CD4-positive, CD25-positive, alpha-beta regulatory T cell (primary cell): ENCODE results near the gene MUC7. TPM values are rescaled to one million over a fixed set of nuclear protein-coding genes. Genes with fewer than 3 reads are reported as not detected.
A peak's percentile ranks its signal among the peaks of the same experiment; 100 is the strongest.
"Not testable (repeated sequence)": the region's sequence is repeated elsewhere in the genome, so short reads cannot be mapped to it uniquely, and the experiment has no call there.

Source experiments
- ATAC-seq, 2 donors: fragments of 150-1000 bp; cut with Tn5 transposase; one replicate each; pipeline ENCODE4 v1.10.0; 2021; ENCODE audit warnings: low read depth in 2 of 2, moderate number of reproducible peaks in 2 of 2, moderate library complexity in 1 of 2
- DNase-seq, 3 donors: peaks; one replicate each; pipeline versions ENCODE4 v3.0.0 to v3.0.0-alpha.2; 2012 to 2022; ENCODE audit warnings: mixed read lengths in 1 of 3
- H3K27ac ChIP-seq: one replicate; pipeline ENCODE4 v1.7.0; 2013; ENCODE audit warnings: mild to moderate bottlenecking, low read length; ENCODE audit not compliant: insufficient read depth, poor library complexity, severe bottlenecking
- H3K27me3 ChIP-seq: one replicate; pipeline ENCODE4 v1.7.0; 2013; ENCODE audit warnings: low read length; ENCODE audit not compliant: control insufficient read depth, insufficient read depth
- H3K36me3 ChIP-seq: one replicate; pipeline ENCODE4 v1.7.0; 2013; ENCODE audit warnings: mild to moderate bottlenecking, low read length, moderate library complexity; ENCODE audit not compliant: control insufficient read depth, insufficient read depth
- H3K4me1 ChIP-seq: 2 replicates; pipeline ENCODE4 v1.7.0; 2013; ENCODE audit warnings: mild to moderate bottlenecking, low read length; ENCODE audit not compliant: insufficient read depth, control insufficient read depth, poor library complexity, severe bottlenecking
- H3K4me3 ChIP-seq: one replicate; pipeline ENCODE4 v1.7.0; 2013; ENCODE audit warnings: low read depth, mild to moderate bottlenecking, low read length, moderate library complexity
- H3K9me3 ChIP-seq, 2 experiments: 1 replicate in 1 of 2; 2 replicates in 1 of 2; pipeline ENCODE4 v1.7.0; 2013; ENCODE audit warnings: low read length in 2 of 2, mild to moderate bottlenecking in 1 of 2, moderate library complexity in 1 of 2; ENCODE audit not compliant: control insufficient read depth in 2 of 2
- H3K27ac Mint-ChIP-seq, 3 donors: one replicate each; pipeline ENCODE4 v1.8.0; 2020 to 2022; ENCODE audit warnings: mild to moderate bottlenecking in 3 of 3, mixed read lengths in 3 of 3, moderate library complexity in 2 of 3
- H3K27me3 Mint-ChIP-seq: one replicate; pipeline ENCODE4 v1.8.0; 2022; ENCODE audit warnings: mild to moderate bottlenecking, mixed read lengths
- H3K36me3 Mint-ChIP-seq: one replicate; pipeline ENCODE4 v1.8.0; 2020; ENCODE audit warnings: mixed read lengths
- H3K4me1 Mint-ChIP-seq, 4 donors: one replicate each; pipeline ENCODE4 v1.8.0; 2020 to 2022; ENCODE audit warnings: mixed read lengths in 4 of 4, mild to moderate bottlenecking in 1 of 4
- H3K4me3 Mint-ChIP-seq, 4 donors: one replicate each; pipeline ENCODE4 v1.8.0; 2020 to 2022; ENCODE audit warnings: mild to moderate bottlenecking in 4 of 4, mixed read lengths in 4 of 4, moderate library complexity in 3 of 4
- H3K9me3 Mint-ChIP-seq, 7 donors: one replicate each; pipeline ENCODE4 v1.8.0; 2020 to 2022; ENCODE audit warnings: mixed read lengths in 7 of 7, mild to moderate bottlenecking in 3 of 7, moderate library complexity in 2 of 7
- polyA plus RNA-seq, 4 donors: library from polyadenylated mRNA; unstranded; fragments of 300-500 nt; fragmentation: Illumina TruSeq; gene quantifications; one replicate each; pipeline ENCODE4 v1.2.3, GENCODE V29; 2021
- total RNA-seq: library from RNA; stranded (reverse); gene quantifications from one replicate; pipeline ENCODE4 v1.2.3, GENCODE V29; 2022

Gene MUC7
- total and polyA plus RNA-seq, 5 donors from 2014 or later, result not detected

- no peak for ATAC-seq
- Mint-ChIP-seq H3K4me3 (no peak overlapping the region), H3K4me1 (no peaks in the 10 kb centered on the region), H3K36me3 (no peaks in the 10 kb centered on the region), H3K27me3 (no peaks in the 10 kb centered on the region), H3K9me3 (peaks cover 0 to 10% (median 2%) of the 10 kb centered on the region in 7 donors), H3K27ac (no peak overlapping the region)
- H3K4me3 ChIP-seq, result no peak overlapping the region
- H3K9me3 ChIP-seq, result no peaks in the 10 kb centered on the region
- no peaks in the 10 kb centered on the region for H3K4me1 ChIP-seq
- no peak overlapping the region for H3K27ac ChIP-seq
- no peaks in the 10 kb centered on the region for H3K36me3 ChIP-seq
- DNase-seq, result no peak
- no peaks in the 10 kb centered on the region for H3K27me3 ChIP-seq
These were observed 8.7 kb upstream of the MUC7 start for GRCh38 chr4:70463335-70463734.

GRCh38 chr4:70473679-70474078 is 1.7 kb downstream of the MUC7 start:
- ATAC-seq, result no peak
- no peaks in the 10 kb centered on the region for H3K36me3 Mint-ChIP-seq

GRCh38 chr4:70488748-70489147 is 16.8 kb downstream of the MUC7 start:
- peaks cover 2% of the 10 kb centered on the region for H3K27me3 ChIP-seq
- no peak overlapping the region for H3K27ac ChIP-seq
- Mint-ChIP-seq H3K27me3 (no peaks in the 10 kb centered on the region), H3K4me1 (no peaks in the 10 kb centered on the region), H3K9me3 (peaks cover 0 to 4% (median 0%) of the 10 kb centered on the region in 7 donors), H3K36me3 (no peaks in the 10 kb centered on the region), H3K27ac (no peak overlapping the region), H3K4me3 (no peak overlapping the region)
- no peaks in the 10 kb centered on the region for H3K36me3 ChIP-seq
- no peaks in the 10 kb centered on the region for H3K4me1 ChIP-seq
- DNase-seq (no peak), ATAC-seq (no peak)
- no peak overlapping the region for H3K4me3 ChIP-seq
- H3K9me3 ChIP-seq, result no peaks in the 10 kb centered on the region

More at GRCh38 chr4:70473679-70474078, 1.7 kb downstream of the MUC7 start:
- Mint-ChIP-seq H3K9me3 (peaks cover 0 to 8% (median 0%) of the 10 kb centered on the region in 7 donors), H3K4me3 (no peak overlapping the region), H3K4me1 (no peaks in the 10 kb centered on the region), H3K27ac (no peak overlapping the region), H3K27me3 (no peaks in the 10 kb centered on the region)
- Histone ChIP-seq H3K27ac (no peak overlapping the region), H3K9me3 (no peaks in the 10 kb centered on the region), H3K4me1 (no peaks in the 10 kb centered on the region), H3K4me3 (no peak overlapping the region), H3K27me3 (no peaks in the 10 kb centered on the region), H3K36me3 (no peaks in the 10 kb centered on the region)
- DNase-seq, result no peak

- no peaks in the 10 kb centered on the region for H3K27me3 ChIP-seq
- Mint-ChIP-seq H3K4me1 (no peaks in the 10 kb centered on the region), H3K27me3 (no peaks in the 10 kb centered on the region), H3K9me3 (peaks cover 0 to 5% (median 0%) of the 10 kb centered on the region in 7 donors), H3K4me3 (no peak overlapping the region), H3K36me3 (no peaks in the 10 kb centered on the region), H3K27ac (no peak overlapping the region)
- no peak for DNase-seq
- H3K4me3 ChIP-seq, result no peak overlapping the region
- no peaks in the 10 kb centered on the region for H3K9me3 ChIP-seq
- no peak overlapping the region for H3K27ac ChIP-seq
- no peaks in the 10 kb centered on the region for H3K36me3 ChIP-seq
- no peaks in the 10 kb centered on the region for H3K4me1 ChIP-seq
- no peak for ATAC-seq
These were observed 24.2 kb downstream of the MUC7 start for GRCh38 chr4:70496231-70496630.

GRCh38 chr4:70501838-70502237 is 29.8 kb downstream of the MUC7 start:
- not testable (repeated sequence) for ATAC-seq, H3K36me3 ChIP-seq, H3K4me1 ChIP-seq, H3K4me1 Mint-ChIP-seq, H3K36me3 Mint-ChIP-seq, H3K27me3 Mint-ChIP-seq, H3K27me3 ChIP-seq, H3K27ac Mint-ChIP-seq, H3K27ac ChIP-seq, H3K9me3 ChIP-seq, DNase-seq, H3K9me3 Mint-ChIP-seq, H3K4me3 ChIP-seq, H3K4me3 Mint-ChIP-seq

- DNase-seq (no peak), ATAC-seq (no peak)
- H3K27me3 Mint-ChIP-seq, result no peaks in the 10 kb centered on the region
- H3K9me3 Mint-ChIP-seq, result no peaks in the 10 kb centered on the region
- Histone ChIP-seq H3K27me3 (no peaks in the 10 kb centered on the region), H3K4me1 (no peaks in the 10 kb centered on the region), H3K4me3 (no peak overlapping the region), H3K36me3 (no peaks in the 10 kb centered on the region), H3K9me3 (no peaks in the 10 kb centered on the region), H3K27ac (no peak overlapping the region)
- H3K4me3 Mint-ChIP-seq, result no peak overlapping the region
- no peaks in the 10 kb centered on the region for H3K4me1 Mint-ChIP-seq
- no peak overlapping the region for H3K27ac Mint-ChIP-seq
- no peaks in the 10 kb centered on the region for H3K36me3 Mint-ChIP-seq
These were observed 32.7 kb downstream of the MUC7 start for GRCh38 chr4:70504733-70505132.

GRCh38 chr4:70505151-70505748 is 33.3 kb downstream of the MUC7 start:
- H3K9me3 Mint-ChIP-seq, result no peaks in the 10 kb centered on the region
- no peaks in the 10 kb centered on the region for H3K9me3 ChIP-seq
- no peaks in the 10 kb centered on the region for H3K27me3 Mint-ChIP-seq
- ATAC-seq (peak; percentile 62 to 65), DNase-seq (peak; percentile 11 to 36 (median 26))
- no peaks in the 10 kb centered on the region for H3K36me3 ChIP-seq
- H3K4me1 ChIP-seq, result no peaks in the 10 kb centered on the region
- H3K27ac ChIP-seq, result no peak overlapping the region
- no peaks in the 10 kb centered on the region for H3K27me3 ChIP-seq
- H3K4me3 ChIP-seq, result no peak overlapping the region
- no peaks in the 10 kb centered on the region for H3K4me1 Mint-ChIP-seq
- no peaks in the 10 kb centered on the region for H3K36me3 Mint-ChIP-seq
- H3K27ac Mint-ChIP-seq, result no peak overlapping the region
- H3K4me3 Mint-ChIP-seq, result no peak overlapping the region

- Histone ChIP-seq H3K4me3 (no peak overlapping the region), H3K27me3 (no peaks in the 10 kb centered on the region), H3K9me3 (no peaks in the 10 kb centered on the region), H3K4me1 (no peaks in the 10 kb centered on the region), H3K27ac (no peak overlapping the region), H3K36me3 (no peaks in the 10 kb centered on the region)
- no peaks in the 10 kb centered on the region for H3K36me3 Mint-ChIP-seq
- no peak for ATAC-seq
- no peak for DNase-seq
- no peak overlapping the region for H3K4me3 Mint-ChIP-seq
- no peak overlapping the region for H3K27ac Mint-ChIP-seq
- H3K9me3 Mint-ChIP-seq, result no peaks in the 10 kb centered on the region
- no peaks in the 10 kb centered on the region for H3K27me3 Mint-ChIP-seq
- H3K4me1 Mint-ChIP-seq, result no peaks in the 10 kb centered on the region
These were observed 36.8 kb downstream of the MUC7 start for GRCh38 chr4:70508801-70509200.
